ENCODE measurements around the gene ACTR3C. TPM values are rescaled to one million over a fixed set of nuclear protein-coding genes. Genes with fewer than 3 reads are reported as not detected.
A peak's percentile ranks its signal among the peaks of the same experiment; 100 is the strongest.

Gene ACTR3C
- total and polyA plus RNA-seq, 2 of the 13 experiments (the other 11 are each of a cell fraction or from before 2014, with no cell fraction given) = 3.8 to 7.5 TPM

- no peak overlapping the region for H3K27ac ChIP-seq (ENCODE audit: extremely low read length, insufficient read depth, low read length)
- no peaks in the 10 kb centered on the region for H4K20me1 ChIP-seq (ENCODE audit: insufficient read depth, low read length)
- no peak overlapping the region for H2AFZ ChIP-seq (ENCODE audit: low read length)
- in situ Hi-C loops (cut with HindIII; ENCODE audit: extremely low pct_ligation_motif_present, low pct_unique_long_range_greater_than_20kb) (no loop called here), intact Hi-C loops (cut with micrococcal nuclease; ENCODE audit: unreplicated experiment) (loop anchor here (5.0 to 10.0 kb wide), 2 partner anchors 37 to 74 kb away; partner anchors contain the start of genes ACTR3C and LRRC61)
- no peak for FAIRE-seq
- WGBS (ENCODE audit: low lambda C conversion rate) = 78% methylated on average over 4 of the region's 4 CpGs
- BruUV-seq (replicated peaks) = no TSS peak
- CTCF ChIA-PET (ENCODE audit: low intra/inter-chr PET ratio, low total read pairs) = interaction anchor here (4.3 kb wide), 1 partner anchor 30 kb away, joined by 45 read pairs; no protein-coding TSS in a partner anchor
- H3K9ac ChIP-seq (ENCODE audit: insufficient read depth, low read depth, low read length) = no peak overlapping the region
- H3K4me3 ChIP-seq (replicated peaks in 1 of 3; ENCODE audit: insufficient read depth in 1 of 3, low read depth in 2 of 3, low read length in 3 of 3) = no peak overlapping the region
- H3K9me3 ChIP-seq (ENCODE audit: low read length) = no peaks in the 10 kb centered on the region
- no peak for ATAC-seq
- TF ChIP-seq EZH2 (conservative IDR thresholded peaks at IDR 0.05; ENCODE audit: low read depth, low read length) (no peak), TRIM22 (IDR thresholded peaks at IDR 0.05) (no peak)
- TF ChIP-seq, protein P1, sequence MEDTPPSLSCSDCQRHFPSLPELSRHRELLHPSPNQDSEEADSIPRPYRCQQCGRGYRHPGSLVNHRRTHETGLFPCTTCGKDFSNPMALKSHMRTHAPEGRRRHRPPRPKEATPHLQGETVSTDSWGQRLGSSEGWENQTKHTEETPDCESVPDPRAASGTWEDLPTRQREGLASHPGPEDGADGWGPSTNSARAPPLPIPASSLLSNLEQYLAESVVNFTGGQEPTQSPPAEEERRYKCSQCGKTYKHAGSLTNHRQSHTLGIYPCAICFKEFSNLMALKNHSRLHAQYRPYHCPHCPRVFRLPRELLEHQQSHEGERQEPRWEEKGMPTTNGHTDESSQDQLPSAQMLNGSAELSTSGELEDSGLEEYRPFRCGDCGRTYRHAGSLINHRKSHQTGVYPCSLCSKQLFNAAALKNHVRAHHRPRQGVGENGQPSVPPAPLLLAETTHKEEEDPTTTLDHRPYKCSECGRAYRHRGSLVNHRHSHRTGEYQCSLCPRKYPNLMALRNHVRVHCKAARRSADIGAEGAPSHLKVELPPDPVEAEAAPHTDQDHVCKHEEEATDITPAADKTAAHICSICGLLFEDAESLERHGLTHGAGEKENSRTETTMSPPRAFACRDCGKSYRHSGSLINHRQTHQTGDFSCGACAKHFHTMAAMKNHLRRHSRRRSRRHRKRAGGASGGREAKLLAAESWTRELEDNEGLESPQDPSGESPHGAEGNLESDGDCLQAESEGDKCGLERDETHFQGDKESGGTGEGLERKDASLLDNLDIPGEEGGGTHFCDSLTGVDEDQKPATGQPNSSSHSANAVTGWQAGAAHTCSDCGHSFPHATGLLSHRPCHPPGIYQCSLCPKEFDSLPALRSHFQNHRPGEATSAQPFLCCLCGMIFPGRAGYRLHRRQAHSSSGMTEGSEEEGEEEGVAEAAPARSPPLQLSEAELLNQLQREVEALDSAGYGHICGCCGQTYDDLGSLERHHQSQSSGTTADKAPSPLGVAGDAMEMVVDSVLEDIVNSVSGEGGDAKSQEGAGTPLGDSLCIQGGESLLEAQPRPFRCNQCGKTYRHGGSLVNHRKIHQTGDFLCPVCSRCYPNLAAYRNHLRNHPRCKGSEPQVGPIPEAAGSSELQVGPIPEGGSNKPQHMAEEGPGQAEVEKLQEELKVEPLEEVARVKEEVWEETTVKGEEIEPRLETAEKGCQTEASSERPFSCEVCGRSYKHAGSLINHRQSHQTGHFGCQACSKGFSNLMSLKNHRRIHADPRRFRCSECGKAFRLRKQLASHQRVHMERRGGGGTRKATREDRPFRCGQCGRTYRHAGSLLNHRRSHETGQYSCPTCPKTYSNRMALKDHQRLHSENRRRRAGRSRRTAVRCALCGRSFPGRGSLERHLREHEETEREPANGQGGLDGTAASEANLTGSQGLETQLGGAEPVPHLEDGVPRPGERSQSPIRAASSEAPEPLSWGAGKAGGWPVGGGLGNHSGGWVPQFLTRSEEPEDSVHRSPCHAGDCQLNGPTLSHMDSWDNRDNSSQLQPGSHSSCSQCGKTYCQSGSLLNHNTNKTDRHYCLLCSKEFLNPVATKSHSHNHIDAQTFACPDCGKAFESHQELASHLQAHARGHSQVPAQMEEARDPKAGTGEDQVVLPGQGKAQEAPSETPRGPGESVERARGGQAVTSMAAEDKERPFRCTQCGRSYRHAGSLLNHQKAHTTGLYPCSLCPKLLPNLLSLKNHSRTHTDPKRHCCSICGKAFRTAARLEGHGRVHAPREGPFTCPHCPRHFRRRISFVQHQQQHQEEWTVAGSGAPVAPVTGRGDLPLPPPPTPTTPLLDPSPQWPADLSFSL (CRISPR knock-in tag; IDR thresholded peaks at IDR 0.05) = peak; percentile 90
- peaks cover 64% of the 10 kb centered on the region for H3K4me1 ChIP-seq (ENCODE audit: insufficient read depth, low read length)
- H3K27me3 ChIP-seq (ENCODE audit: control insufficient read depth in 1 of 2, insufficient read depth in 2 of 2, low read length in 2 of 2) = no peaks in the 10 kb centered on the region
- no peaks in the 10 kb centered on the region for H3K36me3 ChIP-seq (replicated peaks in 1 of 2; ENCODE audit: control insufficient read depth in 1 of 2, insufficient read depth in 2 of 2, low read length in 2 of 2)
- H3K4me2 ChIP-seq (ENCODE audit: low read depth, low read length) = no peak overlapping the region
- no peak for DNase-seq (ENCODE audit: low spot score)
- no peaks in the 10 kb centered on the region for H3K79me2 ChIP-seq (ENCODE audit: insufficient read depth, low read length)
- POLR2A ChIA-PET = interaction anchor here (1.2 to 1.3 kb wide), 2 partner anchors 10 to 12 kb away, joined by 3 to 5 read pairs; partner anchors contain the start of gene REPIN1
These were observed 35.8 kb upstream of the ACTR3C start for GRCh38 chr7:150358988-150359621.

All from HepG2 (cell line).